Caco-2 (cell line): ENCODE measurements around the gene FCHSD1. TPM values are rescaled to one million over a fixed set of nuclear protein-coding genes. Genes with fewer than 3 reads are reported as not detected.

ENCODE experiments used
- BruUV-seq: library from RNA; stranded (reverse); fragments of 400-500 nt; replicated peaks from 2 replicates; lab custom pipeline; 2021; lab: Mats Ljungman, UMichigan
- CTCF ChIA-PET: fragments of 300-600 bp; sonication (Branson Sonifier 250); formaldehyde crosslinking; loops from one replicate; lab custom pipeline; 2022; ENCODE audit warnings: antibody characterized with exemption; lab: Charles Lee
- POLR2A ChIA-PET: fragments of 300-600 bp; sonication (Branson Sonifier 250); formaldehyde crosslinking; loops from one replicate; lab custom pipeline; 2022; ENCODE audit warnings: antibody characterized with exemption; lab: Charles Lee
- DNase-seq, 2 experiments: peaks; one replicate each; pipeline versions ENCODE4 v3.0.0 to v3.0.0-alpha.2; 2020 to 2022
- H3K27me3 ChIP-seq: replicated peaks from 2 replicates; pipeline ENCODE4 v1.6.0; 2011; ENCODE audit warnings: low read length; ENCODE audit not compliant: control insufficient read depth, insufficient read depth
- H3K36me3 ChIP-seq: 2 replicates; pipeline ENCODE4 v1.5.1; 2011; ENCODE audit warnings: low read length; ENCODE audit not compliant: control insufficient read depth, insufficient read depth
- H3K4me1 ChIP-seq: fragments of 250-450 bp; sonication (Bioruptor Pico); 2 replicates; pipeline ENCODE4 v1.5.1; 2020; ENCODE audit warnings: mild to moderate bottlenecking
- H3K4me3 ChIP-seq: 2 replicates; pipeline ENCODE4 v1.5.1; 2011; ENCODE audit warnings: low read depth, mild to moderate bottlenecking, control low read depth, low read length
- H3K9me3 ChIP-seq: fragments of 250-450 bp; sonication (Bioruptor Pico); 2 replicates; pipeline ENCODE4 v1.5.1; 2020; ENCODE audit warnings: mild to moderate bottlenecking, moderate library complexity
- H3K27ac Mint-ChIP-seq: one replicate; pipeline ENCODE4 v1.8.0; 2022; ENCODE audit warnings: mixed read lengths; ENCODE audit not compliant: unreplicated experiment
- H3K27me3 Mint-ChIP-seq: one replicate; pipeline ENCODE4 v1.8.0; 2022; ENCODE audit warnings: mixed read lengths; ENCODE audit not compliant: insufficient read depth, unreplicated experiment
- H3K36me3 Mint-ChIP-seq: one replicate; pipeline ENCODE4 v1.8.0; 2022; ENCODE audit warnings: mild to moderate bottlenecking, mixed read lengths; ENCODE audit not compliant: insufficient read depth, unreplicated experiment
- H3K4me1 Mint-ChIP-seq: one replicate; pipeline ENCODE4 v1.8.0; 2022; ENCODE audit warnings: low read depth, mixed read lengths; ENCODE audit not compliant: unreplicated experiment
- H3K4me3 Mint-ChIP-seq: one replicate; pipeline ENCODE4 v1.8.0; 2022; ENCODE audit warnings: mild to moderate bottlenecking, moderate library complexity, mixed read lengths; ENCODE audit not compliant: unreplicated experiment
- H3K9me3 Mint-ChIP-seq: one replicate; pipeline ENCODE4 v1.8.0; 2022; ENCODE audit warnings: mixed read lengths; ENCODE audit not compliant: unreplicated experiment
- intact Hi-C: fragments of 100-400 bp; cut with micrococcal nuclease; formaldehyde crosslinking; loops from one replicate; pipeline ENCODE4 v1.10.0; 2022; ENCODE audit not compliant: unreplicated experiment
- total RNA-seq: library from RNA; stranded (reverse); gene quantifications from 2 replicates; pipeline ENCODE4 v1.2.3, GENCODE V29; 2022
- TF ChIP-seq, protein P1 (sequence below), 2 experiments: fragments of 200-600 bp in 1 of 2; IDR thresholded peaks; 1 replicate in 1 of 2; 2 replicates in 1 of 2; pipeline versions ENCODE4 v1.5.1 to v1.8.0; 2011 to 2022; ENCODE audit warnings: antibody characterized with exemption in 1 of 2, control low read depth in 1 of 2, inconsistent platforms in 1 of 2, low read depth in 1 of 2, low read length in 1 of 2, mild to moderate bottlenecking in 1 of 2, moderate library complexity in 1 of 2; ENCODE audit not compliant: insufficient read depth in 1 of 2, severe bottlenecking in 1 of 2, unreplicated experiment in 1 of 2

FCHSD1 gene
- total RNA-seq, 1 experiment from 2014 or later, result 25.0 TPM

DNA sequence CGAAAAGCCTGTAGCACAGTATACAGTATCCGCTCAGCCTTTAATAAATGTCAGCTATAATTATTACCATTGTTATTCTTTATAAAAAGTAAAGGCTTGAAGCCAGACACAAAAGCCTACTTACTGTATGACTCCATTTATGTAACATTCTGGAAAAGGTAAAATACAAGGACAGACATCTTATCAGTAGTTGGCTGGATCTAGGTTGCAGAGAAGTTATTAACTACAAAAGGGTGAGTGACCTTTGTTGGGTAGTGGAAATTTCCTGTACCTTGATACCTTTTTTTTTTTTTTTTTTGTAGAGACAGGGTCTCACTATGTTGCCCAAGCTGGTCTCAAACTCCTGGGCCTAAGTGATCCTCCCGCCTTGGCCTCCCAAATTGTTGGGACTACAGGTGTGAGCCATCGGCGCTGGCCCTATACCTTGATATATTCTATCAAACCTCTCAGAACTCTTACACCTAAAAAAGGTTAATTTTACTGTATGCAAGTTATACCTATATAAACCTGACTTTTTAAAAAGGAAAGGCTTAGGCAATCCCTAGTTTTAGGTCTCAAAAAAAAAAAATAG lies 20.6 kb downstream of the FCHSD1 start:
- H3K27me3 ChIP-seq, result no peaks in the 10 kb centered on the region
- BruUV-seq, result no TSS peak
- H3K27me3 Mint-ChIP-seq, result no peaks in the 10 kb centered on the region
- intact Hi-C loops, result loop anchor here (5.0 kb wide), 1 partner anchor 567 kb away; no protein-coding TSS in a partner anchor
- H3K4me3 Mint-ChIP-seq, result no peak overlapping the region
- H3K4me1 Mint-ChIP-seq, result no peaks in the 10 kb centered on the region
- no peak for DNase-seq
- peaks cover 4% of the 10 kb centered on the region; the same call in 1 of the 2 replicates for H3K4me1 ChIP-seq
- H3K36me3 ChIP-seq, result peaks cover 4% of the 10 kb centered on the region
- H3K36me3 Mint-ChIP-seq, result peaks cover 11% of the 10 kb centered on the region
- H3K9me3 Mint-ChIP-seq, result no peaks in the 10 kb centered on the region
- no peak overlapping the region for H3K4me3 ChIP-seq
- ChIA-PET CTCF (interaction anchor here (1.4 kb wide), 1 partner anchor 11 kb away, joined by 4 read pairs; no protein-coding TSS in a partner anchor), POLR2A (interaction anchor here (0.7 kb wide), 1 partner anchor 39 kb away, joined by 3 read pairs; no protein-coding TSS in a partner anchor)
- no peak overlapping the region for H3K27ac Mint-ChIP-seq
- TF ChIP-seq, protein P1, sequence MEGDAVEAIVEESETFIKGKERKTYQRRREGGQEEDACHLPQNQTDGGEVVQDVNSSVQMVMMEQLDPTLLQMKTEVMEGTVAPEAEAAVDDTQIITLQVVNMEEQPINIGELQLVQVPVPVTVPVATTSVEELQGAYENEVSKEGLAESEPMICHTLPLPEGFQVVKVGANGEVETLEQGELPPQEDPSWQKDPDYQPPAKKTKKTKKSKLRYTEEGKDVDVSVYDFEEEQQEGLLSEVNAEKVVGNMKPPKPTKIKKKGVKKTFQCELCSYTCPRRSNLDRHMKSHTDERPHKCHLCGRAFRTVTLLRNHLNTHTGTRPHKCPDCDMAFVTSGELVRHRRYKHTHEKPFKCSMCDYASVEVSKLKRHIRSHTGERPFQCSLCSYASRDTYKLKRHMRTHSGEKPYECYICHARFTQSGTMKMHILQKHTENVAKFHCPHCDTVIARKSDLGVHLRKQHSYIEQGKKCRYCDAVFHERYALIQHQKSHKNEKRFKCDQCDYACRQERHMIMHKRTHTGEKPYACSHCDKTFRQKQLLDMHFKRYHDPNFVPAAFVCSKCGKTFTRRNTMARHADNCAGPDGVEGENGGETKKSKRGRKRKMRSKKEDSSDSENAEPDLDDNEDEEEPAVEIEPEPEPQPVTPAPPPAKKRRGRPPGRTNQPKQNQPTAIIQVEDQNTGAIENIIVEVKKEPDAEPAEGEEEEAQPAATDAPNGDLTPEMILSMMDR (IDR thresholded peaks at IDR 0.05; ENCODE audit: insufficient read depth in 1 of 2, low read depth in 1 of 2, low read length in 1 of 2, severe bottlenecking in 1 of 2, unreplicated experiment in 1 of 2), result no peak
- H3K9me3 ChIP-seq, result no peaks in the 10 kb centered on the region

DNA sequence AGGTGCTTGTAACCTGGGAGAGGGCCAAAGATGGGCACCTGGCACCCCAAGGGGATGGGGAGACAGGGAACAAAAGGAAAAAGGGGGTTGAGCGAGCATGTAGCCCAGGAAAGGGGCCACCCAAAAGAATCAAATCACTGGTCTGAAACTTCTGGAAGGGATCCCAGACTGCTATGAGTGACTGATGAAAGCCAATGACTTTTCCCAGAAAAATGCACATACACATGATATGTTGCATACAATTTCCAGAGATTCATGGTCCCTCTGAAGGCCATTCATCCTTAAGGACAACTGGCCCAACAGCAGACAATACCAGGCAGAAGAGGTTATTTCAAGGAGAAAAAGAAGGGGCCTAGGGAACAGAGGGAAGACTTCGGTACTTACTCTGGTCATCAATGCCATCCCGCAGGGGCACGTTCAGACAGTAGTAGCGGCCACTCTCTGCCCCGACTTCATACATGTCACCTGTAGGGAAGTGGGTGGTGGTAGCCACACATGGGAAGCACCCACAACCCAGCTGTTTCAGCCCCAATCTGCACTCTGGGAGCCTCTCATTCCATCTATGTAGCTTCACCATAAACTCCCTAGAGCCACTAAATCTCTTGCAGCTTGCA lies 22.9 kb downstream of the FCHSD1 start:
- TF ChIP-seq, protein P1 (IDR thresholded peaks at IDR 0.05; ENCODE audit: insufficient read depth in 1 of 2, low read depth in 1 of 2, low read length in 1 of 2, severe bottlenecking in 1 of 2, unreplicated experiment in 1 of 2), result no peak
- H3K4me1 ChIP-seq, result no peaks in the 10 kb centered on the region
- H3K36me3 ChIP-seq, result peaks cover 3% of the 10 kb centered on the region
- H3K27ac Mint-ChIP-seq, result no peak overlapping the region
- no TSS peak for BruUV-seq
- ChIA-PET POLR2A (no interaction called here), CTCF (no interaction called here)
- no peak for DNase-seq
- no peaks in the 10 kb centered on the region for H3K9me3 ChIP-seq
- H3K4me1 Mint-ChIP-seq, result no peaks in the 10 kb centered on the region
- peaks cover 27% of the 10 kb centered on the region for H3K36me3 Mint-ChIP-seq
- H3K4me3 Mint-ChIP-seq, result no peak overlapping the region
- H3K27me3 Mint-ChIP-seq, result no peaks in the 10 kb centered on the region
- H3K4me3 ChIP-seq, result no peak overlapping the region
- intact Hi-C loops, result no loop called here
- no peaks in the 10 kb centered on the region for H3K27me3 ChIP-seq
- no peaks in the 10 kb centered on the region for H3K9me3 Mint-ChIP-seq

DNA sequence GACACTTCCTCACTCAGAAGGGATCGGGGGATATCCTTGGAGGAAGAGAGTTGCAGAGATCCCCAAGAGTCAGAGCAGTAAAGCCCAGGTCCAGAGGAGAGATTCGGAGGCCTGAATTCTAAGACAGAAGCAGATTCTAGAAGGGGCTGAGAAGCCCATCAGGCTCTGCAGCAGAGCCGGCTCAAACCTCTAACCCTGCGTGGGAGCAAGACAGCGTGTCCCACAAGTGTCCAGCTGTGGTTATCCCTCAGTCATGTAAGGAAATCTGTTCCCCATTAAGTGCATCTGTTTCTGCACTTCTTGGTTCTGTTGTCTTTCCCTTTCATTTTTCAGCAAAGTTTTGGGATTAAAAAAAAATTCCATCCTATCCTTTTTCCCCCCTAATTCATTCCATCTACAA lies 27.6 kb downstream of the FCHSD1 start:
- H3K27me3 Mint-ChIP-seq, result no peaks in the 10 kb centered on the region
- no peaks in the 10 kb centered on the region for H3K9me3 ChIP-seq
- TF ChIP-seq, protein P1 (IDR thresholded peaks at IDR 0.05; ENCODE audit: insufficient read depth in 1 of 2, low read depth in 1 of 2, low read length in 1 of 2, severe bottlenecking in 1 of 2, unreplicated experiment in 1 of 2), result no peak
- no peaks in the 10 kb centered on the region for H3K9me3 Mint-ChIP-seq
- peaks cover 42% of the 10 kb centered on the region for H3K36me3 Mint-ChIP-seq
- no peaks in the 10 kb centered on the region for H3K27me3 ChIP-seq
- peaks cover 2% of the 10 kb centered on the region for H3K36me3 ChIP-seq
- no peaks in the 10 kb centered on the region for H3K4me1 Mint-ChIP-seq
- BruUV-seq, result no TSS peak
- no peak for DNase-seq
- intact Hi-C loops, result no loop called here
- H3K27ac Mint-ChIP-seq, result no peak overlapping the region
- no peak overlapping the region for H3K4me3 Mint-ChIP-seq
- CTCF ChIA-PET, result no interaction called here
- POLR2A ChIA-PET, result no interaction called here
- H3K4me1 ChIP-seq, result peaks cover 4% of the 10 kb centered on the region; the same call in 1 of the 2 replicates
- no peak overlapping the region for H3K4me3 ChIP-seq
